Endometrial microvascular endothelial cells (primary cell): ENCODE results near the gene DFFA. TPM values are rescaled to one million over a fixed set of nuclear protein-coding genes. Genes with fewer than 3 reads are reported as not detected.
"Not testable (repeated sequence)": the region's sequence is repeated elsewhere in the genome, so short reads cannot be mapped to it uniquely, and the experiment has no call there.

ENCODE experiments used
- in situ Hi-C: cut with HindIII; loops from 2 replicates; pipeline ENCODE4 v1.10.0; 2017; ENCODE audit warnings: low sequenced_read_pairs, low pct_unique_long_range_greater_than_20kb; ENCODE audit errors: inconsistent ontology term
- total RNA-seq: library from RNA; depleted of rRNA; stranded (reverse); fragments of >200 nt; gene quantifications from one replicate; pipeline ENCODE4 v1.2.3, GENCODE V29; 2015; ENCODE audit errors: inconsistent ontology term

The DFFA gene
- total RNA-seq, 1 donor from 2014 or later: 52.5 TPM

DNA sequence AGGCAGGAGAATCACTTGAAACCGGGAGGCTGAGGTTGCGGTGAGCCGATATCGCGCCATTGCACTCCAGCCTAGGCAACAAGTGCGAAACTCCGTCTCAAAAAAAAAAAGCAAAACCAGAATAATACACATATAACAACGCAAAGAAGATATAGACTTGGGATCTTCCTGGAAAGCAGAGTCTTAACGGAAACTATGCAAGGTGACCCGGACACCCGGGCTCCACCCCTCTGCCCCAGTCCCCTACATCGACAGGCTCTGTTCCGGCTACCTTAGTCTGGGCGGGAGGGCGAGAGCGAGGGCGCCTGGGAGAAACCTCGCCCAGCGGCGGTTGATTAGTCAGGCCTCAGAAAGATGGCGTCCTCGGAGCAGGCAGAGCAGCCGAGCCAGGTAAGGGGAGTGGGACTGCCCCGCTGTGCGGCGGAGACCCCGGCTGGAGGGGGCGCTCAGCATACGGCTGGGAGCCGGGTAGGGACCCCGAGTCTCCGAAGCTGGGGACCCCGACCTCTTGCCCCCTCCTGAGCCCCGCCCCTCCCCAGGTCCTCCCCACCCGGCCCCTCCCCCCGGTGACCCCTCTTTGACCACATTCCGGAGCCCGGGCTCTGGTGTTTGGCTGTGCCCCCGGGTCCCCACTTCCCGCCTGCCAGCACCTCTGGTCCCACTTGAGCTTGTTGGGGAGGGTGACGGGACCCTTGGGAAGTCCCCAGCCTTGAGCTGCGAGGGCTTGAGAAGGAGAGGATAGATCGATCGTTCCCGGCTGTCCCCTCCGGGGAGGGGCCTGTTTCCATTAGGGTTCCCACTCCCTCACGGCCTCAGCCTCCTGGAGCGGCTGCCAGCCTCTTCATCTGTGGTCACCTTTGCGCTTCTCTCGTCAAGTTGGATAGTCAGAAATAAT is 2.5 kb upstream of the DFFA start, which contains the start of gene PEX14:
TSS of gene PEX14 (plus strand) at position 338 of the 895 bp plus-strand sequence. CDS start at position 355, 17 bp downstream.
- in situ Hi-C loops: no loop called here

DNA sequence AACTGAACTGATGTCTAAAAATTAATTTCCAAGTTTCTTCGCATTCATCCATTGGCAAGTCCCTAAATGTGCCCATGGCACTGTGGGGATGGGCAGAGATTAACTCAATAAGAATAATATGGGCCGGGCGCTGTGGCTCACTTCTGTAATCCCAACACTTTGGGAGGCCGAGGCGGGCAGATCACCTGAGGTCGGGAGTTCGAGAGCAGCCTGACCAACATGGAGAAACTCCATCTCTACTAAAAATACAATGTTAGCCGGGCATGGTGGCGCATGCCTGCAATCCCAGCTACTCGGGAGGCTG is 1.9 kb upstream of the DFFA start:
- in situ Hi-C loops: not testable (repeated sequence)

DNA sequence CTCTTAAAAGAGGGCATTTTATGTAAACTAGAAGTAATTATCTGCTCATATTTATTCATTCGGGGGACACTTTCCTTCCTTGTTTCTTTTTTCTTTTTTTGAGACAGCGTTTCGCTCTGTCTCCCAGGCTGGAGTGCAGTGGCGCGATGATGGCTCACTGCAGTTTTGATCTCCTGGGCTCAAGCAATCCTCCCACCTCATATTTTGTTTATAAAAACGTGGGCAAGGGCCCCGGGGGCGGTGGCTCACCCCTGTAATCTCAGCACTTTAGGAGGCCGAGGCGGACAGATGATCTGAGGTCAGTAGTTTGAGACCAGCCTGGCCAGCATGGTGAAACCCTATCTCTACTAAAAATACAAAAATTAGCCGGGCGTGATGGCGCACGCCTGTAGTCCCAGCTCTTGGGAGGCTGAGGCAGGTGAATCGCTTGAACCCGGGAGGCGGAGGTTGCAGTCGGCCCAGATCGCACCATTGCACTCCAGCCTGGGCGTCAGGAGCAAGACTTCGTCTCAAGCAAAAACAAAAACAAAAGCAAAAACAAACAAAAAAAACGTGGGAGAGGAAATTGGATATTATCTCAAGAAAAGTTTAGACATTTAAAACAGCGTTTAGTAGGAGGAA is 926 bp upstream of the DFFA start:
- in situ Hi-C loops: no loop called here

DNA sequence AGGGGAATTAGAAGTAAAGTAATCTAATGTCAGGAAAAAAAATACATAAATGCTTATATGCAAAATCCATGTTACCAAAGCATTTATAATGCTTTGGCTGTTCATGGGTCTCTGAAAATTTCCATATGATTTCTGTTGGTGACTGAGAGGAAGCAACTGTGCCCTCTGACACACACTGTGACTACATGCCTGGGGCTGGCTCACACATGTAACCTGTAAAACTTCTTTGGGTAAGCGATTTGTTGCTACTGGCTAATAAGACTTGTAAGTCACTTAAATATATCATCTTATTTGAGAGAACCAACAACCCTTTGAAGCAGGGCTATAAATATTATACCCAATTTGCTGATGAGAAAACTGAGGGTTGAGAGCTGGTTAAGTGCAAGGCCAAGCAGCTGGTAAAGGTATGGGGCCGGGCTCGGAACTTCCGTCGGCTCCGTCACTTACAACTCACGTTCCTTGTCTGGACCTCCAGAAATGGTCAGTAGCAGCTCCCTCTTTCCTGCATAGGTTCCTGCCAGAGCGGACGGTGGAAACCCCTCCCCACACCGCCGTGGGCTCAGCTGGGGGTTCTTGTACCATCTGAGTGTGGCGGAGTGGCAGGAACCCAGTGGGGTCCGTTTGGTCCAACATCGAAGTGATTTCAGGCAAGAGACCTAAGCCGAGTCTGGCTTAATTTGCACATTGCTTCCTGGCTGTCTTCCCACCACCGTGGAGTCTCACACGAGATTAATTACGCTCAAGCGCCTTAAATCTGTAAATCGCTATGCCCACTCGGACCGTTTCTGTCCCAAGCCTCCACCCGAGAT is 714 bp downstream of the DFFA start:
- in situ Hi-C loops: no loop called here

DNA sequence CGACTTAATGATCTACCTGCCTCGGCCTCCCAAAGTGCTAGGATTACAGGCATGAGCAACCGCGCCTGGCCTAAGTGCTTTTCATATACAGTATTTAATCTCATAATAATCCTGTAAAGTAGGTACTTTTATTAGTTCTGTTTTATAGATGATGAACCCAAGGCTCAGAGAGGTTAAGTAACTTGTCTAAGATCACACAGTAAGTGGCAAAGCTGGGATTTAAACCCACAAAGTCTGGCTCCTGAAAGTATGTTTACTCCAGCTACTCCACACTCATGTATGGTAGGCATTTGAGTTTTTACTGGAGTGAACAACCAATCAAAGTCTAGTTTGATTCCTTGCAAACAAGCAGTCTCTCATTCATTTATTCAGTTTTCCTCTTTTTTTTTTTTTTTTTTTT is 2.3 kb downstream of the DFFA start:
- in situ Hi-C loops: no loop called here

DNA sequence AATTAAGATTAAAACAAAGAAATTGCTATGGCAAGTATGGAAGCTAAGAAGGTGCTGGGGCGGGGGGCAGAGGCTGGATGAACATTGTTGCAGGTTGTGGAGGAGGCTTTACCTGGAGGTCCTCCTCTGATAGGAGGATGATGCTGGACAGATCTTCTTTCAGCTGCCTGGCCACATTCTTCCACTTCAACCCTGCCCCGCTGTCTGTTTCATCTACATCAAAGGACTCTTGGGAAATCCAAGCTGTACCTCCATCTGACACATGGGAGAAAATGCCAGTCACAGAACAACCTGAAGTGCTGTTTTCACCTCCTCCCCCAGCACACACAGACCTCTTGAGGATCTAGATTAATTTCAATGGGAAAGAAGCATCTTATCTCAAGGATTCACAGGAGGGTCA is 5.3 kb downstream of the DFFA start:
- in situ Hi-C loops: no loop called here

DNA sequence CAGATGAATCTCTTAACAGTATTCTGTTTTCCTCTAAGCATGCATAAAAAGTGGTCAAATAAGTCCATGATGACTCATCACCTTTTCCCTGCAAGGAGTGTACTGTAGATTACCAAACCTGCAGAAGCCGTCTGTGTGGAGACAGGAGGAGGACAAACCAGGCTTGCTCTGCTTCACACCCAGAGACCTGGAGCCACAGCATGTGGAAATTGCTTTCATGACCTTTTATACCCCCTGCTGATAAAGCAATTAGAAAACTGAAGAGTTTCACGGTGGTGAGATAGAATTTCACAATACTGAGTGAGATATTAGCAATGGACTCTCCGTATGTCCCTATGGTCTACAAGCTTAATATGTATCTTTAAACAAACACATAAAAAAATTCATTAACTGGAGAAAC is 13.1 kb downstream of the DFFA start:
- in situ Hi-C loops: no loop called here

DNA sequence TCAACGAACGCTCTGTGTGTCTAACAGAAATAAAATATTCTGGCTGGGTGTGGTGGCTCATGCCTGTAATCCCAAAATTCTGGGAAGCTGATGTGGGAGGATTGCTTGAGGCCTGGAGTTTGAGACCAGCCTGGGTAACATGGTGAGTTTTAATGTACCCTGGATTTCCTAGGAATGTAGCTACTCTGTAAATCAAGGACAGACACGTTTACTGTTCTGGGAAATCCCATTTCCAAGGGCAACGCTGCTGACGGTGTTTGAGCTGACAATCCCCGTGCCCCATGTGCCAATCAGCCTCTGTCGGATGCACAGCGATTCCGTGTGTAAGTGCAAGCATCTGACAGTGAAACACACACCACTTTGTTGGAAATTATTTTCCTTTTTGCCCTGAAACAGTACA is 14.5 kb downstream of the DFFA start:
- in situ Hi-C loops: no loop called here

DNA sequence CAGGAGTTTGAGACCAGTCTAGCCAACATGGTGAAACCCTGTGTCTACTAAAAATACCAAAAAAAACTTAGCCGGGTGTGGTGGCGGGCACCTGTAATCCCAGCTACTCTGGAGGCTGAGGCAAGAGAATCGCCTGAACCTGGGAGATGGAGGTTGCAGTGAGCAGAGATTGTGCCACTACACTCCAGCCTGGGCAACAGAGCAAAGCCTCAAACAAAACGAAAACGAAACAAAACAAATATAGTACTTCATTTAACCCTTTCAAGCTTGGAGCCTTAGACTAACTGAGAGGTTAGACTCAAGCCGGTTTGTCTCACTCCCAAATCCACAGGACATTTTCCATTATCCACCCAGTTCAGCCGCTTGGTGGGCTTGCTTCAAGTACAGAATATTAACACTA is 14.9 kb downstream of the DFFA start:
- in situ Hi-C loops: not testable (repeated sequence)

DNA sequence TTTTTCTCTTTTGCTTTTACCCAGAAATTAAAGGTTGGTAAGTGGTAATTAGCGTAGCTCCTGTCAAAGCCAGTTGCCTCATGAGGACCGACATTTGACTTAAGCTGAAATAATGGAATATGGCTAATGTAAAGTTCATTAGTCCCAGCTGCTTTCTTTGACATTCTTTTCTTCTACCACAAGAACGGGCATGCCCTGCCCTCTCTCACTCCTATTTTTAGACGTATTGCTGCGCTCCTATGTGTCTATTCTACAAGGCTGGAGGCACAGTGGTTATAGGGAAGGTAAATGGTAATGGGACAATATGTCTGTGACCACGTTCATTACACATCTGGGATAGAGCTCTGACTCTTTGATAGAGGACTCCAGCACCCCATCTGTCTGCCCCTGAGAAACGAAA is 15.7 kb downstream of the DFFA start:
- in situ Hi-C loops: no loop called here

DNA sequence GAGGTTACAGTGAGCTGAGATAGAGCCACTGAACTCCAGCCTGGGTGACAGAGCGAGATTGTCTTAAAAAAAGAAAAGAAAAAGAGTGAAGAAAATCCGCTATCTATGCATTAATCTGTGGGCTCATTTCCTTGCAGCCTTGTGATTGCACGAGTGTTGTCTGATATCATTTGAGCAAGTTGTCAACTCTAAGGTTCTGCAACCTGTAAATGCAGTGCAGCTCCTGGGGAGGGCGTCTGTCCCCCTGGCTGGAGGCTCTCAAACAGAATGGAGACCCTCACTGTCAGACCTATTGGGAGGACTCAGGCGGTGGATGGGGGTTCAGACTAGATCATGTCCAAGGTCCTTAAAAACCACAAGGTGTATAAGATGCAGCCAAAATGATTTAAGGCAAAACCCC is 16.3 kb downstream of the DFFA start:
- in situ Hi-C loops: no loop called here

DNA sequence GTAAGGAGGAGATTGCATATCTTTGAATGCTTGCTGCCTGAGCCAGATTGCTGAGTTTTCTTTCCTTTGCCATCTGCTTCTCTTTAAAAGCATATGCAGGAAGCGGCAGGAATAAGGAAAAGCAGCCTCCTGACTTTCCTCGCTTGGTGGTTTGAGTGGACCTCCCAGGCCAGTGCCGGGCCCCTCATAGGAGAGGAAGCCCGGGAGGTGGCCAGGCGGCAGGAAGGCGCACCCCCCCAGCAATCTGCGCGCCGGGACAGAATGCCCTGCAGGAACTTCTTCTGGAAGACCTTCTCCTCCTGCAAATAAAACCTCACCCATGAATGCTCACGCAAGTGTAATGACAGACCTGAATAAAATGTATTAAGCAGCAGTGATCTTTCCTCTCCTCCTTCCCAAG is 21.0 kb downstream of the DFFA start:
- in situ Hi-C loops: no loop called here

DNA sequence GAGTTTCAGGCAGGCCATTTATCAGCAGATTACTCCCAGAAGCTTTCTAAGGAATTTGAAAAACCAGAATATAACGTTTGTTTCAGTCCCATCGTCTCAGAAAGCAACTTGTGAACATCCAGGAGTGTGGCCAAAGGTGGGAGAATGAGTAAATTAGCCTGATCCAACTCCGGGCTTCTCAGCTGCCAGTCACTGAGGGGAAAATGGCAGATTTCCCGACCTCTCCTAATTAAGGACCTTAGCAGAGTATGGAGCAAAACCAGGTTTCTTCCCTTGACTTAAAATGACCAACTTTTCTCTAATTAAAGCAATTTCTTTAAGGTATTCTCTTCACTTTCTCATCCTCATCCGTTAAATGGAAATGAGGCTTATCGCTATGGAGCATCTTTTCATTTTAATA is 21.5 kb downstream of the DFFA start:
- in situ Hi-C loops: no loop called here

DNA sequence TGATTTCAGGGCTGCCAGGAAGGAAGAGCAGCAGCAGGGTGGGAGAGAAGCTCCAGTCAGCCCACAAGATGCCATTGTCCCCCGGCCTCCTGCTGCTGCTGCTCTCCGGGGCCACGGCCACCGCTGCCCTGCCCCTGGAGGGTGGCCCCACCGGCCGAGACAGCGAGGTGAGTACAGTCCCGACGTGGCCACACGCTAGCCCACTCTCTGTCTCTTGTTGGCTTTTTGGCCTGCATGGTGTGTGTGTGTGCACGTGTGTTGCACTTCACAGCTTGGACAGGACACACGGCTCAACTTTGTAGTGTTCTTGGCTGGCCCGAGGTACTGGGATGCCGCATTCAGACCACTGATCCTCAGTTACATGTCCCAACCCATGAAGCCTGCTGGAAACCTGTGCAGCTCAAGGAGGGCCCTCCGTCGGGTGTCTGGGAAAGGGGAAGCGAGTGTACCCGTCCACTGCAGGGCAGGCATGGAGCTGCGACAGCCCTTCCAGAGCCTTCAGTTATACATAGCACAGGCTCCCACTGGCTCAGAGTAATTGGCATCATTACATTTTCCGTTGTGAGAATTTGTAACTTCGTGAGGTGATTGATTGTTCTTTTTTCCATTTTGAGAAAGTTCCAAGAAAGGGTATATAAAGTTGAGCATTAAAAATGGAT is 22.0 kb downstream of the DFFA start:
- in situ Hi-C loops: no loop called here

DNA sequence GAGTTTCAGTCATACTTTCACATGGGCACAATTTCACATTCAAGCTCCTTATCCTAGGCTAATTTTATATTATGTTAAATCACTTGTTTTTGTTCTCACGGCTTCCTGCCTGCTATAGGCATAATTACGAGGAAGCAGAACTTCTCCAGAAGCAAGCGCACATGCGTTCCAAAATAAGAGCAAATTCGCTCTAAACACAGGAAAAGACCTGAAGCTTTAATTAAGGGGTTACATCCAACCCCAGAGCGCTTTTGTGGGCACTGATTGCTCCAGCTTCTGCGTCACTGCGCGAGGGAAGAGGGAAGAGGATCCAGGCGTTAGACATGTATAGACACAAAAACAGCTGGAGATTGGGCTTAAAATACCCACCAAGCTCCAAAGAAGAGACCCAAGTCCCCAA is 22.6 kb downstream of the DFFA start, which contains the start of gene CORT:
TSS of gene CORT (plus strand) at position 281 of the 400 bp plus-strand sequence. CDS start 193 bp downstream, outside the sequence.
- in situ Hi-C loops: no loop called here

DNA sequence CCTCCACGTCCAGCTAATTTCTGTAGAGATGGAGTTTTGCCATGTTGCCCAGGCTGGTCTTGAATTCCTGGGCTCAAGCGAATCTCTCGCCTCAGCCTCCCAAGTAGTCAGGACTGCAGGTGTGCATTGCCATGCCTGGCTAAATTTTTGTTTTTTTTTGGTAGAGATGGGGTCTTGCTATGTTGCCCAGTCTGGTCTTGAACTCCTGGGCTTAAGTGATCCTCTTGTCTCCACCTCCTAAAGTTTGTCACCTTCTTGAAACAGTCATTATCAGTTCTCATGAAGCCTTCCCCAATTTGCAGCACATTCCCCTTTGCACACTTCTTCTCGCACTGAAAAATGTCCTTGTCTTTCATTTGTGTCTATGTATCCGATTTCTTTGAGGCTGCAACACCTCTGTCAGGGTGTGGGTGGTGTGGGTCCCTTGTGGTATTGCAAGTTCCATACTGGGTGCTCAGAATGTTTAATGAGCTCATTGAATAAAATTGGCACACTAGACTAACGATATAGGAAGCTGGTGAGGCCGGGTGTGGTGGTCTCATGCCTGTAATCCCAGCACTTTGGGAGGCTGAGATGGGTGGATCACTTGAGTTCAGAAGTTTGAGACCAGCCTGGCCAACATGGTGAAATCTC is 25.4 kb downstream of the DFFA start:
- in situ Hi-C loops: no loop called here

DNA sequence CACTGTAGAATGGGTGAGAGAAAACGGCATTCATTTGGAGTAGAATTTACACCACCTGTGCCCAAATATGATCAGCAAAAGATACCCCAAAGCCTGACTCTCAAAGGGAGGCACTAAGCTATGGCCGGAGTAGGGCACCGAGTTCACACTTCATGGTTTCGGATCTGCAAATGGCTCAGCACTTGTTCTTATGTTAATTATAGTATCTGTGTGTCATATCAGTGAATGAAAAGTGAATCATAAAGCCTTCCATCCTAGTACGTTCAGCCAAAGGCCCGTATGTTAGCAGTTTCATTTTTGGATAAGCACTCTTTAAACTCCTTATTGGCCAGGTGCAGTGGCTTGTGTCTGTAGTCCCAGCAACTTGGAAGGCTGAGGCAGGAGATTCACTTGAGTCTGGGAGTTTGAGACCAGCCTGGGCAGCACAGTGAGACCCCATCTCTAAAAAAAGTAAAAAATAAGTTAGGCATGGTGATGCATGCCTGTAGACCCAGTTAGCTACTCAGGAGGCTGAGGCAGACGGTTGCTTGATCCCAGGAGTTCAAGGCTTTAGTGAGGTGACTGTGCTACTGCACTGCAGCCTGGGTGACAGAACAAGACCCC is 27.4 kb downstream of the DFFA start:
- in situ Hi-C loops: no loop called here

DNA sequence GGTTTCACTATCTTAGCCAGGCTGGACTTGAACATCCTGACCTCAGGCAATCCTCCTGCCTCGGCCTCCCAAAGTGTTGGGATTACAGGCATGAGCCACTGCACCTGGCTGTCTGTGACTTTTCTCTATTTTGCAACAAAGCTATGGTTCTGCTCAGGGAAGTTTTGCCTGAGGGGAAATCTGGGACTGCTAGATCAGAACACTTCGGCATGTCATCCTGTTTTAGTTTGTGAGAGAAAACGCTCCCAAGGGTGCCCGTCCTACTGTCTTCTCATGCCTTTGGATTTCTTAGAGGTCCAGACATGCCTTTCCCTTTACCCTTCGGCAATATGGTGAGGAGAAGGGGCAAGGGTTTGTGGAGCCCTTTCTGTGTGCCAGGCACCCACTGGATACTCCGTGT is 28.1 kb downstream of the DFFA start:
- in situ Hi-C loops: no loop called here
